ENCODE measurements around the gene SEC61A1.
A peak's percentile ranks its signal among the peaks of the same experiment; 100 is the strongest.

SEC61A1 gene

DNA sequence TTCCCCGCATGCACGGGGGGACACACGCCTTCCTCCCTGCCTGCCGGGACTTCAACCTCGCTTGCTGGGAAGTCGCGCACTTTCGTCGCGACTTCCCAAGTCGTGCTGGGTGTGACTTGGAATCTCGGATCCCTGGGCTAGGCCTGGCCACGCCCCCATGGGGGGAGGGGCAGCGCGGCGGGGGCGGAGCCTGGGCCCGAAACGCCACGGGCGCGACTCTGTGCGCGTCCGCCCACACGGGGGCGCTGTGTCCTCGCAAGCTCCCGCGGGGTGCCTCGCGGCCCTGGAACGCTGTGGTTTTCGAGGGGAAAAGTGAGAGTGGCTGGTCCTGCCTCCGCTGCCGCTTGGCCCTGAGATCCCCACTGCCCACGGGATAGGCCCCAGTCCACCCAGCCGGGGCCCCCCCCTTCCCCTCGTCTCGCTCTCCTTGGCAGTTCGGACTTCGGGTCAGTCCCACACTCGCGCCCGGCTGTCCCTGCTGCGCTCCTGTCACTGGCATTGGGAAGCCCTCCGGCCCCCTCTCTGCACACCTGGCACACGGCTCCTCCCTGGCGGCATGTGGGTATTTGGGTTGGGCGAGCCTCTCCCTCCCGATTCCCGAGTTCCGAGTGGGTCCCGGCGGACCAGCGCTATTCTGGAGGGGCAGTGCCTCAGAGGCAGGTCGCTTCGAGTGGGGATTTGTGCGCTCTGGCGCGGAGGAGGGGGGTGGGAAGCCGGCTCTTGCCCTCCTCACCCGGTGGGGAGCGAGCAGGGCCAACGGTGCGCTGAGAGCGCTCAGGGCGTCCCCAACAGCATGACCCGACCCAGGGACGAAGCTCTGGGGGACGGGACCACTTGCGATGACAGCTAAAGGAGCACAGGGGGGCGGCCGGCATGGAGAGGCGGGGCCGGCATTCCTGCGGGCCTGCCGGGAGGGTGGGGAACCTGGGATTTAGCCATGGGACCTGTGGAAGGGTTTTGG is 23.6 kb downstream of the SEC61A1 start:
- H3K4me3 ChIP-seq (ENCODE audit: low read depth, low read length), result peak overlapping the region; percentile 23
- DNase-seq (ENCODE audit: low read depth, low spot score), result peak; percentile 86
- in situ Hi-C loops (cut with HindIII; ENCODE audit: low sequenced_read_pairs), result no loop called here
- TF ChIP-seq CTCF (IDR thresholded peaks at IDR 0.05; ENCODE audit: low read depth, low read length), result peak; percentile 83

GRCh38 chr3:128076483-128077201 is 24.4 kb downstream of the SEC61A1 start:
- no peak overlapping the region for H3K4me3 ChIP-seq (ENCODE audit: low read depth, low read length)
- DNase-seq (ENCODE audit: low read depth, low spot score), result no peak
- in situ Hi-C loops (cut with HindIII; ENCODE audit: low sequenced_read_pairs), result no loop called here
- TF ChIP-seq CTCF (IDR thresholded peaks at IDR 0.05; ENCODE audit: low read depth, low read length), result no peak

DNA sequence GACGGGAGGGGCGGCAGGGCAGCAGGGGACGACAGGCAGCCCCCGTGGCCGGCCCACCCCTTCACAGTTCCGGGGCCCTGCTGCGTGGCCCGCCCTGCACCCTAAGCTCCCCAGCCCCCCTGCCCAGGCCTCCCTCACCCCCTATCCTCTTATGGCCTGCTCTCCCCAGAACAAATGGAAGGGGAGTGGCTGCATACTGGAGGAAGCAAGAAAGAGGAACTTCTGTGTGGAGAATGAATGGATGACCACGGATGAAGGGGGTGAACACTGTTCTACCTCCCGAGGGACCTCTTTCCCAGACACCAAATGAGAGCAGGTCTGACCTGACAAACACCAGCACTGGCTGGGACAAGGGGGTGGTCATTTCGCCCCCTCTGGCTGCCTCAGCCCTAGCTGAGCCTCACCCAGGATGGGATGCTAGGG is 25.0 kb downstream of the SEC61A1 start:
- no peak overlapping the region for H3K4me3 ChIP-seq (ENCODE audit: low read depth, low read length)
- in situ Hi-C loops (cut with HindIII; ENCODE audit: low sequenced_read_pairs), result no loop called here
- DNase-seq (ENCODE audit: low read depth, low spot score), result no peak
- TF ChIP-seq CTCF (IDR thresholded peaks at IDR 0.05; ENCODE audit: low read depth, low read length), result no peak

- in situ Hi-C loops (cut with HindIII; ENCODE audit: low sequenced_read_pairs), result no loop called here
- DNase-seq (ENCODE audit: low read depth, low spot score), result no peak
- no peak overlapping the region for H3K4me3 ChIP-seq (ENCODE audit: low read depth, low read length)
- no peak for TF ChIP-seq CTCF (IDR thresholded peaks at IDR 0.05; ENCODE audit: low read depth, low read length)
Observed at GRCh38 chr3:128077665-128078064, 25.4 kb downstream of the SEC61A1 start.

DNA sequence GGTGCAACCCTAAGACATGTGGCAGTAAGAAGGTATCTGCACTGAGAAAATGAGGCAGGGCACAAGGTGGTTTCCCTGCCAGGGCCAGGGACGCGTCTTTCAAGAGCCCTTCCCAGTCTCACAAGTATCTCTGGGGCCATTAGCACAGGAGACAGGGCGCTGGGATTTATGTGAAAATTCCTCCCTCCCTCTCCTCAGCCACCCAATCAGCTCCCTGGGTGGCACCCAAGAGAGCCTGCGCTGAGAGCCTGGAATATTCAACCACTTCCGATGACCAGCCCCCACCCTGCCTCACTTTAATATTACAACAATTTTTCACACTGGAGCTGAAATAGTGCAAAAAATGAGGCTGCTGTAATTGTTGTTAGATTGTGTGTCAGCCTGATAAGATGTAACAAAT is 26.1 kb downstream of the SEC61A1 start:
- H3K4me3 ChIP-seq (ENCODE audit: low read depth, low read length), result no peak overlapping the region
- no peak for TF ChIP-seq CTCF (IDR thresholded peaks at IDR 0.05; ENCODE audit: low read depth, low read length)
- in situ Hi-C loops (cut with HindIII; ENCODE audit: low sequenced_read_pairs), result no loop called here
- no peak for DNase-seq (ENCODE audit: low read depth, low spot score)

GRCh38 chr3:128078875-128079274 is 26.6 kb downstream of the SEC61A1 start:
- TF ChIP-seq CTCF (IDR thresholded peaks at IDR 0.05; ENCODE audit: low read depth, low read length), result no peak
- no peak overlapping the region for H3K4me3 ChIP-seq (ENCODE audit: low read depth, low read length)
- DNase-seq (ENCODE audit: low read depth, low spot score), result no peak
- in situ Hi-C loops (cut with HindIII; ENCODE audit: low sequenced_read_pairs), result no loop called here

Data from astrocyte of the spinal cord (primary cell).